Astrocyte of the cerebellum (primary cell): ENCODE results near the gene ZBTB22.

Source experiments
- DNase-seq: peaks from one replicate; pipeline ENCODE4 v3.0.0-alpha.2; 2011; ENCODE audit warnings: low read depth
- H3K4me3 ChIP-seq: 2 replicates; pipeline ENCODE4 v1.5.1; 2011; ENCODE audit warnings: mild to moderate bottlenecking, low read depth, low read length, moderate library complexity
- in situ Hi-C: cut with HindIII; loops from 2 replicates; pipeline ENCODE4 v1.10.0; 2017; ENCODE audit warnings: low sequenced_read_pairs
- TF ChIP-seq, protein P1 (sequence below): IDR thresholded peaks from 2 replicates; pipeline ENCODE4 v1.5.1; 2012; ENCODE audit warnings: low read length, low read depth, moderate library complexity, mild to moderate bottlenecking; ENCODE audit errors: missing control alignments

Gene ZBTB22

DNA sequence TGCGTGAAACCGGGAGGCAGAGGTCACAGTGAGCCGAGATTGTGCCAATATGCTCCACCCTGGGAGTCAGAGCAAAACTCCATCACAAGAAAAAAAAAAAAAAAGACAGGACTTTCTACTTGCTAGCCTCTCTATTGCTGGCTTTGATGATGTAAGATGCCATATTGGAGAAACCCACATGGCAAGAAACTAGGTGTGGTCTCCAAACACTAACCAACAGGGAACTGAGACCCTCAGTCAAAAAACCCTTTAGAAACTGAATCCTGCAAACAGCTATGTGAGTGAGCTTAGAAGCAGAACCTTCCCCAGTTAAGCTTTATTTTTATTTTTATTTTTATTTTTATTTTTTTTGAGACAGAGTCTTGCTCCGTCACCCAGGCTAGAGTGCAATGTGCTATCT is 18.4 kb upstream of the ZBTB22 start:
- no peak for DNase-seq
- TF ChIP-seq, protein P1, sequence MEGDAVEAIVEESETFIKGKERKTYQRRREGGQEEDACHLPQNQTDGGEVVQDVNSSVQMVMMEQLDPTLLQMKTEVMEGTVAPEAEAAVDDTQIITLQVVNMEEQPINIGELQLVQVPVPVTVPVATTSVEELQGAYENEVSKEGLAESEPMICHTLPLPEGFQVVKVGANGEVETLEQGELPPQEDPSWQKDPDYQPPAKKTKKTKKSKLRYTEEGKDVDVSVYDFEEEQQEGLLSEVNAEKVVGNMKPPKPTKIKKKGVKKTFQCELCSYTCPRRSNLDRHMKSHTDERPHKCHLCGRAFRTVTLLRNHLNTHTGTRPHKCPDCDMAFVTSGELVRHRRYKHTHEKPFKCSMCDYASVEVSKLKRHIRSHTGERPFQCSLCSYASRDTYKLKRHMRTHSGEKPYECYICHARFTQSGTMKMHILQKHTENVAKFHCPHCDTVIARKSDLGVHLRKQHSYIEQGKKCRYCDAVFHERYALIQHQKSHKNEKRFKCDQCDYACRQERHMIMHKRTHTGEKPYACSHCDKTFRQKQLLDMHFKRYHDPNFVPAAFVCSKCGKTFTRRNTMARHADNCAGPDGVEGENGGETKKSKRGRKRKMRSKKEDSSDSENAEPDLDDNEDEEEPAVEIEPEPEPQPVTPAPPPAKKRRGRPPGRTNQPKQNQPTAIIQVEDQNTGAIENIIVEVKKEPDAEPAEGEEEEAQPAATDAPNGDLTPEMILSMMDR: no peak
- in situ Hi-C loops: no loop called here
- no peak overlapping the region for H3K4me3 ChIP-seq

DNA sequence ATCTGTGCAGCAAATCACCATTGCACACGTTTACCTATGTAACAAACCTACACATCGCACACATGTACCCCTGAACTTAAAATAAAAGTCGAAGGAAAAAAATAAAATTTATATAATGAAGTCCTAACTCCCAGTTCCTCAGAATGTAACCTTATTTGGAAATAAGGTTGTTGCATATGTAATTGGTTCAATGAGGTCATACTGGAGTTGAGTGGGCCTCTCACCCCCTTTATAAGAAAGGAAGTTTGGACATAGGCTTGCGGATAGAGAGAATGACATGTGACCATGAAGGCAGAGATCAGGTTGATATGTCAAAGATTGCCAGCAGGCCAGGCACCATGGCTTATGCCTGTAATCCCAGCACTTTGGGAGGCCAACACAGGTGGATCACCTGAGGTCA is 16.1 kb upstream of the ZBTB22 start:
- no peak overlapping the region for H3K4me3 ChIP-seq
- DNase-seq: no peak
- TF ChIP-seq, protein P1: no peak
- in situ Hi-C loops: no loop called here

DNA sequence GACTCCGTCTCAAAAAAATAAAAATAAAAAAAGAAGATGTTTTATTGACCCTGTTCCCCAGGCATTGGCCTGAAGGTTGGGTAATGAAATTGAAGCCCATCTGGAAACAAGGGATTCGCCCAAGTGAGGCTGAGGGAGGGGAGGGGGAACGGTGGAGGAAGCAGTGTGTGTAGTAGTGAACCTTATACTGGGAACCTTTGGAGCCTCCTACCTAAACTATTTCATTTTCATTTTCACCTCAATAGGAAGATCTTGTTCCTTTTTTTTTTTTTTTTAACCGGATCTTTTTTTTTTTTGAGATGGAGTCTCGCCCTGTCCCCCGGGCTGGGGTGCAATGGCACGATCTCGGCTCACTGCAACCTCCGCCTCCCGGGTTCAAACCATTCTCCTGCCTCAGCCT is 13.2 kb upstream of the ZBTB22 start:
- in situ Hi-C loops: no loop called here
- TF ChIP-seq, protein P1: no peak
- no peak for DNase-seq
- H3K4me3 ChIP-seq: no peak overlapping the region

DNA sequence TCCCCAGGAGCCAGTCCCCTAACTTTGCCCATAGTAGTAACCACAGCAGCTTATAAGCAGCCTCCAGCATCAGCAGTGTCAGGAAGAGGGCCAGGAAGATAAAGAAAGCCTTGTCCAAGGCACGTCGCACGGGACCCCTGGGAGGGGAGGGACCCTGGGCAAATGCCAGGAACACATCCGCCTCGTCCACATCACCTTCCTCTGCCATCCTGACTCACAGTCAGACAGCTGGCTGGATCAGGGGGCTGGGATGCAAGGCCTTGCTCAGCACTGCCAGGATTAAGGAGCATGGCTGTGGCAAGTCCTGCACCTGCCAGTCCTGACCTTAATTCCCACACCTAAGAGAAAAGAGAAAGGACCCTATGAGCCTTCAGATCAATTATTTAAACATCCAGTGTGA is 11.5 kb upstream of the ZBTB22 start:
- DNase-seq: no peak
- no peak overlapping the region for H3K4me3 ChIP-seq
- in situ Hi-C loops: no loop called here
- TF ChIP-seq, protein P1: no peak

DNA sequence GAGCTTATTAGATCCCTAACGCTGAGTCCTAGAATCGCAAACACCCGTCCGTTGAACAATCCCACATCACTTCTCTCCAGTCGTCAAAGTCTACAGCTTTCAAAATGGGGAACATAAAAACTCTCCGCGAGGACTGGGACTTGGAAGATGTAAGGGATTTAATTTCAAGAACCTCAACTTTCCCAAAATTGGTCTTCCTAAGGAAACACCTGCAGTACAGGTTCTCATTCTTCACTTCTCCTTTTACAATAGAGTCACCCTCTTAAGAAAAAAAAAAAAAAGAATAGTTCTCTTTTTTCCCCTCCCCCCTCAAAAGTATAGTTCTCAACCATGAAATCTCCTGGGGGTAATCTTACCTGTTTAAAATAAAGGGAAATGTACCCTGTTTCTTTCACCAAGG is 6.6 kb upstream of the ZBTB22 start:
- DNase-seq: no peak
- in situ Hi-C loops: no loop called here
- TF ChIP-seq, protein P1: no peak
- no peak overlapping the region for H3K4me3 ChIP-seq

DNA sequence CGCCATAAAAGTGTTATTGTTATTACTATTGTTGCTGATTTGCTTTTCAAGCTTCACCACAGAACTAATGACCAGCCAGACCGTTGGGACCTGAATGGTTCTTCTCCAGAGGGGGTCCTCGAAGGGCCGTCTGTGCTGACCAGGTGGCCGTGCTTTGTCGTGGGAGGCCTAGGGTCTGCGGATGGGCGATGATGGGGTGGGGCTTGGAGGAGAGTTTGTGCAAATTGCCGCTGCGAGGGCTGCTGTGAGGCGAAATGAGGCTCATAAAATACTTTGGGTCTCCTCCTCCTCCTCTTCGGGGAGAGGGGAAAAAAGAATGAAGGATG is 6.0 kb upstream of the ZBTB22 start:
- H3K4me3 ChIP-seq: peak overlapping the region; percentile 73
- in situ Hi-C loops: no loop called here
- TF ChIP-seq, protein P1: no peak
- no peak for DNase-seq

DNA sequence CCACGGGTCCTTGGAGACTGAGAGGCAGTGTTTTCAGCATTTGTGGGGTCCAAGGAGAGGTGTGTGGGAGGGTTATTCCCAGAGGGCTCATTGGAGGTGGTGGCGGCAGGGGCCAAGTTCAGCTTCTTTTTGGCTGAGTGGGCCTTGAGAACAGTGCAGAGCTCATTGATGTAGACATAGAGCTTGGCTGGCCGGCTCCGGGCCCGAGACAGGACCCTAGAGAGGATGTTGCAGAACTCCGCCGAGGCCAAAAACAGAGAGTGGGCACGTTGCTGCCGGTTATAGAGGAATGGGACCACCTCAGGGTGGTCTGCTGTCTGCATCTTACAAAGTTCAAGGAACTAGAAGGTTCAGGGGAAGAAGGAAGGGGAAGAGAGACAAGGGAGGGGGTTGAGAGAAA is 3.7 kb upstream of the ZBTB22 start:
- TF ChIP-seq, protein P1: no peak
- DNase-seq: no peak
- peak overlapping the region; percentile 73 for H3K4me3 ChIP-seq
- in situ Hi-C loops: no loop called here
